ENCODE data around the gene KAT7.
"Not testable (repeated sequence)": the region's sequence is repeated elsewhere in the genome, so short reads cannot be mapped to it uniquely, and the experiment has no call there.

The KAT7 gene

DNA sequence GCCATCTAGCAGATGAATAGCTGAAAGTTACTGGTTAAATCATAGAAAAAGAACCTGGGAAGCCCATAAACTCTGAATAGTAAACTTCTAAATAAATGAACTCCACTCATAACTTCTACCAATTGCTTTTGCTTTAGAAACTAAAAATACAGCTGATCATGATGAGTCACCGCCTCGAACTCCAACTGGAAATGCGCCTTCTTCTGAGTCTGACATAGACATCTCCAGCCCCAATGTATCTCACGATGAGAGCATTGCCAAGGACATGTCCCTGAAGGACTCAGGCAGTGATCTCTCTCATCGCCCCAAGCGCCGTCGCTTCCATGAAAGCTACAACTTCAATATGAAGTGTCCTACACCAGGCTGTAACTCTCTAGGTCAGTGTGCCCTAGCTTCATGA lies 9.7 kb downstream of the KAT7 start:
- DNase-seq (ENCODE audit: extremely low read depth in 1 of 2, low read depth in 1 of 2), result no peak

DNA sequence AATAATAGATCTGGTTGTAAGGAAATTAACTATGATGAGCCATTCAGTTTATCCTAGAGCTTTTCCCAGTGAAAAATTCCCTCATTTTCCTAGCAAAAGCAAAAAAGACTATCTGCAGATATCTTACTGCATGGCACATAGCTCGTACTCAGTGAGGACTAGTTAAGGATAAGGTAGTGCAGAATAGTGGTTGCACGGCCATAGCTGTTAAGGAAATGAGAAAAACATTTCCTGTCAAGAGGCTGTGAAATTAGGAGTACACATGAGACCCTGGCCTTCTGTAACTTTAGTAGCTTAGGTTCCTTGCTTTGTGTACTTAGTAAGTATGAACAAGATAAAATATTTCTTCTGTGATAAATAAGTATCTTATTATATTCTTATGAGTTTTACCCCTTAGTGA lies 10.3 kb downstream of the KAT7 start:
- no peak for DNase-seq (ENCODE audit: extremely low read depth in 1 of 2, low read depth in 1 of 2)

DNA sequence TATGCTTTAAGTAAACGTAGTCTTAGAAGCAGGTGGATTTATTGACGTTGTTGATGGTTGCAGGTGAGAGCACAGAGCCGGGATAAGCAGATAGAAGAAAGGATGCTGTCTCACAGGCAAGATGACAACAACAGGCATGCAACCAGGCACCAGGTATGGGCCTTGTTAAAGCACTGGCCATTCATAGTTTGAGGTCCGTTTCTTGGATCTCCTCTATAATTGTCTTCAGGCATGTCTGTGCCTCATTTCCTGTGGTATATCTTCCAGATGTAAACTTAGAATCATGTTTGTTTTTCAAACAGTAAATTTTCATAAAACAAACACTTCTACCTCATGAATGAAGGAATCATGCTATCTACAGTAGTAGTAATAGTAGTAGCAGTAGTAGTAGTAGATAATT lies 20.6 kb downstream of the KAT7 start:
- DNase-seq (ENCODE audit: extremely low read depth in 1 of 2, low read depth in 1 of 2), result no peak

DNA sequence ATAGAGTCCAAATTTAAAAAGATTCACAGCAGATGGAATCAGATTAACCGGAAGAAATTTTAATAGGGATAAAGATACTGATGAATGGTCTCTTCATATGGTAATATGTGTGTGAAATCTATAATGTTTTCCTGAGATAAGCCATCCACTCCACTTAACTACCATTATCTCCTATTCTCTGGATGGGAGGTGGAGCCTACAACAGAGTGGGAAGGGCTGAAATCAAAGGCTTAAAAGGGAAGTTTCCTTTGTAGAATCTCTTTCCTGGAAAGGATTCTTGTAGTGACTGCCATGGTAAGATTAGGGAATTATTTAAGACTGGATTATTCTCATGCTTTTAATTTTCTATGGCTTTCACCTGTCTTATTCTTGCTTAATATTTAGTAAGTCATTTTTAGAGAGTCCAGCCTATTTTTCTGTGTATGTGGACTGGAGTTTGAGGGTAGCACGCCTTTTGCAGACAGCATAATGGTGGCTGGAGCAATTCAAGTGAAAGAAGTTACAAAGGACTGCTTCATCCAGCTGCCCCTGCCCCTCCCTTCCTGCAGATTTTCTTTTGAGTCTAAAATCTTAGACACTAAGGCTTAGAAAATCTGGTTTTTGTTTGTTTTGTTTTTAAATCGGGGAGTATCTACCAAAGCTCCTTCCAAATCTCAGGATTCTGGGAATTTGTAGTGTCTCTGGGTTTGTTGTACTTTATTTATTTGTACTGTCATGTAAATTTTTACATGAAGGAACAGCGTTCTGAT lies 26.5 kb downstream of the KAT7 start:
- no peak for DNase-seq (ENCODE audit: extremely low read depth in 1 of 2, low read depth in 1 of 2)

DNA sequence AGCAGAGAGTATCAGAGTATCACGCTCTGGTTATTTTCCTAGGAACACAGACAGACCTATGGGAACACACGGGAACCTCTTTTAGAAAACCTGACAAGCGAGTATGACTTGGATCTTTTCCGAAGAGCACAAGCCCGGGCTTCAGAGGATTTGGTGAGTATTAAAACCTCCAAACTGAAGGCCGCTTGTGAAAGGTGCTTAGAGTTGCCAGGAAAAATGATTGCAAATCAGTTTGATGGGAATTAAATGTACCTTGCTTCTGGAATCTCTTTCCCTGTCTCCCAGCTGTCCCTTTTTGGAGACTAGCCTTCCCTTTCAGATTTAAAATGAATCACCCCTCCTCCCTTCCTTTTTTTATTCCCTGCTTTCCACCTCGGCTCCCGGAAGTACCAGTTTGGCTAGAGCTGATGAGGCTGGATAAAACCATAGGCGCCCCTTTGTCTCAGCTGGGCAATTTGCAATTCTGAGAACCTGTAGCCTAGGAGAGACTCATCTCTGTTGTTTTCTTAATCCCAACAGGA lies 27.3 kb downstream of the KAT7 start:
- DNase-seq (ENCODE audit: extremely low read depth in 1 of 2, low read depth in 1 of 2), result no peak

DNA sequence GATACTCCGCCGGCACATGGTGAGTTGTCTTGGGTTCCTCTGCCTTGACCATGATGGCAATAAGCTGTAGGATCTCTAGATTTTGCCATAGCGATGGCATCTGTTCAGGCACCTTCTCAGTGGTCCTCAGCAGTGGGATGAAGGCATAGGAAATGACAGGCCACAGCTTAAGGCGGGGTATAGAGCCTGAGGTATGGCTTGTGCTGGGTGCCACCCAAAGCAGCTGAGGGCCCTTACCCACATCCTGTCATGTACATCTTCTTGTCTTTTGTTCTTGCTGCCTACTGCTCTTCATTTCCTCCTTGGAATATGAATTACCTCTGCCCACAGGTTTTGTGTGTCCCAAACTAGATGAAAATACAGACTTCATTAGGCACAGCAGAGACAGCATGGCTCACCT lies 29.5 kb downstream of the KAT7 start:
- DNase-seq (ENCODE audit: extremely low read depth in 1 of 2, low read depth in 1 of 2), result peak in 1 of 2 donors; percentile 18

DNA sequence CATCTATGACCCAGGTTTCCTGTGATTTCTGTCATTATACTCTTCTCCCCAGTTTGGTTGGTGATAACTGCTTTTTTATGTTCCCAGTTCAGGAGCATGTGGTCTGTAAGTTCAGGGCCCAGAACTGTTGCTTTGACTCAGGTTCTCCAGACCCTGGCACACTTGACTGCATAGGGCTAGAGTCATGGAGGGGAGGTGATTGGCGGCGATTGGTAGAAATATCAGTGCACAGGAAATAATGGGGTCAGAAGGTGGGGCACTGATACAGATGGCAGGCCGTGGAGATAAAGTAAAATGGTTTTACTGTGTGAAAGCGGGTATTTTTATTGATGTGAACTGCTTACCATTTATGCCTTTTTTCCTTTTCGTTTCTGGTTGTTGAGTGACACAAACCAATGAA lies 30.7 kb downstream of the KAT7 start:
- DNase-seq (ENCODE audit: extremely low read depth in 1 of 2, low read depth in 1 of 2), result no peak

DNA sequence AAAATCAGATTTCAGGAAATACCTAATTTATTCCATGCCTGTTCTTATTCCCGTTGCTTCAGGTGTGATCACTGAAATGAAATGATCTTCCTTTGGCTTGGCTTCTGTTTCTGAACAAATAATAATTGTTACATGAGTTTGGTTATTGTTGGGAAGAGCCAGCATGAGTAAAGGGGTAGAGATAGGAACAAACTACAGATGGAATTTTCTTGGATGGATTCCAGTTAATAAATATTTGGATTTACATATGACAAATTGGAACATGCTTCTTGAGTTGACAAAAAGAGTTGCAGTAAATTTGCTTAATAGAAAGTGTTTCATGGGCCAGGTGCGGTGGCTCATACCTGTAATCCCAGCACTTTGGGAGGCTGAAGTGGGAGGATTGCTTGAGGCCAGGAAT lies 31.2 kb downstream of the KAT7 start:
- DNase-seq (ENCODE audit: extremely low read depth in 1 of 2, low read depth in 1 of 2), result no peak

DNA sequence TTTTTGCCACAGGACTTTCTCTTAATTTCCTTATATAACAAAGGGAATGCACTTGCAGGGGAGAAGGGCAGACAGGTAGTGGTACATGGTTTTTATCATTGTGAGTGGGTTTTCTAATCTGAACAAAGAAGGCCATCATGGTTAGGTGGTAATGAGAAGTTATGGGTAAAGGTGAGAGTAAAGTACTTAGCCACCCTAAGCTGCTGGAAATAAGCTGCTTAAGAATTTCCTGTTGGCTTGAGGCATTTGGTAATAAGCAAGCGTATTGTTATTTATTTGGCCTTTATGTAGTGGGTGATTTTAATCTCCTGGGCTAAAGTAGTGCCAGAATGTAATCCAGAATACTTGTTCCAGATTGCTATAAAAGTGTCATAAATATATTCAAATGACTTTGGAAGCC lies 32.3 kb downstream of the KAT7 start:
- no peak for DNase-seq (ENCODE audit: extremely low read depth in 1 of 2, low read depth in 1 of 2)

DNA sequence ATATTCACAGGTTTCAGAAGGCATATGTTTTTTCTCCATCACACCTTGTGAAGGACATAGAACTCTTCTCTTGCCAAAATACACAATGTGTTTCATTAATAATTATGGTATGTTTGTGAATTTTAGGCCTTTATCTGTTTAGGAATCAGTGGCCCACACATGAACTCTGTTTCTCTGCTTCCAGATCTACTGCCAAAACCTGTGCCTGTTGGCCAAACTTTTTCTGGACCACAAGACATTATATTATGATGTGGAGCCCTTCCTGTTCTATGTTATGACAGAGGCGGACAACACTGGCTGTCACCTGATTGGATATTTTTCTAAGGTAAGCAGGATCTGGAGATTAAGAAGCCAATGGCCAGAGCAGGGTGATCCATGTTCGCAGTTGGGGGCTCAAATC lies 33.0 kb downstream of the KAT7 start:
- no peak for DNase-seq (ENCODE audit: extremely low read depth in 1 of 2, low read depth in 1 of 2)

DNA sequence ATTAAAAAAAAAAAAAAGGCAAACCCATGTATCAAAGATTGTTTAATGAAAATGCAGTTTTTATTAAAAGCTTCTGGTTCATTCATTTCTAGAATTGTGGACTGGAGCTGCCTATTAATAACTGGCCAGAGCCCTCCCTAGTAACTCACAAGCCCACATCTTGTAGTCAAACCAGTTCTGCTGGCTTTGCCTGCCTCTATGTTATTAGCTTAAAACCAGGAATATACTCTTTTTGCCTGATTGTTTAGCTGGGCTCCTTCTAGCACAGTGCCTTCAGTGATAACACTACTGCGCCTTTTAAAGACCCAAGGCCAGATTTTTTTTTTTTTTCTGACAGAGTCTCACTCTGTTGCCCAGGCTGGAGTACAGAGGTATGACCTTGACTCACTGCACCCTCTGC lies 33.4 kb downstream of the KAT7 start:
- no peak for DNase-seq (ENCODE audit: extremely low read depth in 1 of 2, low read depth in 1 of 2)

DNA sequence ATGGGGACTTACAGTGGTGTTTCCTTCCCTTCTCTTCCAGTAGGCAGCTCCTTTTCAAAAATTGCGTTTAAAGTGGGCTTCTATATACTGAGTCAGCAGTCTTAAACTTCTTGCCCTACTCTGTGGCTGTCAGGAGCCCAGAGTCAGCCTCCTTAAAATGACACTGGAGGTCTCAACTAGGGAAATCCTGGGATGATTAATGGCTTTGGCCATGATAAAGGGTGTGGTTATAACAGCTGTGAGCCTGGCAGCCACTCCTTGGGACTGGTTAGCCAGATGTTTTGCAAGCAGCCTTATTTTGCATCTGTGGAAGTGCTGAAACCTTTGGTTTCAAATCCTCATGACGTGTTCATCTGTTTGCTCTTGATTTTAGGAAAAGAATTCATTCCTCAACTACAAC lies 34.3 kb downstream of the KAT7 start:
- no peak for DNase-seq (ENCODE audit: extremely low read depth in 1 of 2, low read depth in 1 of 2)

DNA sequence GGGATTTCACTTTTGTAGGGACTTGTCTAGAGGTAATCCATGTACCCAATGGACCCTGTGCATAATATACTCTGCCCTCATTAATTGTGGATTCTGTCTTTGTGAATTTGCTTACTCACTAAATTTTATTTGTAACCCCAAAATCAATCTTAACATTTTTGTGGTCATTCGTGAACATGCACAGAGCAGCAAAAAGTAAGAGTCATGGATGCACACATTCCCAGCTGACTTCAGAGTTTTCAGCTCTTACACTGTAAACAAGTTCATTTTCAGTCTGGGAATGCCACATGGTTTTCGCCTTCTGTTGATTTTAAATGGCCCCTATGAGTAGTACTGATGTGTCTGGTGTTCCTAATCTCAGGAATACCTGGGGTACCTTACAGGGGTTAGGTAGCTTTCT lies 35.1 kb downstream of the KAT7 start:
- DNase-seq (ENCODE audit: extremely low read depth in 1 of 2, low read depth in 1 of 2), result no peak

DNA sequence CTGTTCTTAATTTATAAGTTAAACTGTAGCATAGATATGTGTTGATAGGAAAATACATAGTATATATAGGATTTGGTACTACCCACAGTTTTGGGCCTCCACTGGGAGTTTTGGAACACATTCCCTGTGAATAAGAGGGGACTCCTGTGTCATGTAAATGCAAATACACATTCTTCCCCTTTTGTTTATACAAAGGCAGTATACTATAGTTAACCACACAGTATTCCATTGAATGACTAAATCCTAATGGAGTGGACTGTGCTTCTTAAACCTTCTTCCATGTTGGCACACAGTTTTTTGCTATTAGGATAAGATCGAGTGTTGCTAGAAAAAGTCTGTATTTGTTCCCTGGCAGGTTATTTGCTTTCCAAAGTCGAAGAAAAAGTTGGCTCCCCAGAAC lies 37.2 kb downstream of the KAT7 start:
- no peak for DNase-seq (ENCODE audit: extremely low read depth in 1 of 2, low read depth in 1 of 2)

DNA sequence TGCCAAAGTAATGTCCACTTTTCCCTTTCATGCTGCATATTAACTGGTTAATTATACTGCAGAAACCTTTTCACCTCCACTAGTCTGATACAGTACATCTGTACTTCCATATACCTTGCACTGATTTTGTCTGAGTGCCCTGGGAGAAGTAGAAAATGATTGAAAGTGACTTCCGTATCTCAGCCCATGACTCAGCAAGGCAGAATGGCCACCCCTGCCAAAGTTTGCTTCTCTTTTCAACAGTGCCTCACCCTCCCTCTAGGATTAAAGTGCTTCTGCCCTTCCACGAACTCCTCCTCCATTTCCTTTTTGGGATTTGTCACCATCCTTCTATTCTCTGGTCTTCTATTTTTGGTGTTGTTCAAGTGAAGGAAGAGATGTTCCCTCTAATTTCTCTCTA lies 39.8 kb downstream of the KAT7 start:
- DNase-seq (ENCODE audit: extremely low read depth in 1 of 2, low read depth in 1 of 2), result not testable (repeated sequence)

DNA sequence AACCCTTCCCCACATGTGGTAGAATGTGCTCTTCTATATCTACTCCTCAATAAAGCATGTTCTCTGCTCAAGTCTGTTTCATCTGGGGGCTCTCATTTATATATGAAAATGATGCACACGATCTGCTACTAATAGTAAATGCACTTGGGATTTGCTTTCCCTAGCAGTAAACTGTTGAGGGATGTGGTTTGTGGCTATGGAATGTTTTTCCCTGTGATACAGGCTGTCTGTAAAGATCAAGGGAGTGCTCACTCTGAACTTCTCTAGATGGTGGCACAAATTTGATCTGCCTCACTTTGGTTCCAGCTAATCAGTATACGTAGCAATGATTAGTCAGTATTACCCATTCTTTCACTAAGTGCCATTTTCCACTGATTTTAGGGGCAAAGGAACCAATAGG lies 40.5 kb downstream of the KAT7 start:
- no peak for DNase-seq (ENCODE audit: extremely low read depth in 1 of 2, low read depth in 1 of 2)

DNA sequence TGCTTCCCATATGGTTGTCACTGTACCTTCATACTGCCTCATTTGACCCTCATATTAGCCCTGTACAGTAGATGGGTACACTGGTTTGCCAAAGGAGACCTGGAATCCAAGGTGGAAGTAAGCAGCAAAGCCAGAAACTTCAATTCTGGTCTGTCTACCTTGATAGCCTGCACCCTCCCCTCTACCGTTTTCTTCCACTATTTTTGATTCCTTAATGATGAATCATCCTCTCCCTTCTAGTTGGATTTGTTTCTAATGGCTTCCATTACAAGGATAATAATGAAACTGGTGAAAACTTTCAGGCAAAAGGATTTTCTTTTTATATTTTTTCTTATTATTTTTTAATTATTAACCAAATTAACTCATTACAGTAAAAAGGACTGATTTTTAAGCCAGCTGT lies 42.1 kb downstream of the KAT7 start:
- no peak for DNase-seq (ENCODE audit: extremely low read depth in 1 of 2, low read depth in 1 of 2)

DNA sequence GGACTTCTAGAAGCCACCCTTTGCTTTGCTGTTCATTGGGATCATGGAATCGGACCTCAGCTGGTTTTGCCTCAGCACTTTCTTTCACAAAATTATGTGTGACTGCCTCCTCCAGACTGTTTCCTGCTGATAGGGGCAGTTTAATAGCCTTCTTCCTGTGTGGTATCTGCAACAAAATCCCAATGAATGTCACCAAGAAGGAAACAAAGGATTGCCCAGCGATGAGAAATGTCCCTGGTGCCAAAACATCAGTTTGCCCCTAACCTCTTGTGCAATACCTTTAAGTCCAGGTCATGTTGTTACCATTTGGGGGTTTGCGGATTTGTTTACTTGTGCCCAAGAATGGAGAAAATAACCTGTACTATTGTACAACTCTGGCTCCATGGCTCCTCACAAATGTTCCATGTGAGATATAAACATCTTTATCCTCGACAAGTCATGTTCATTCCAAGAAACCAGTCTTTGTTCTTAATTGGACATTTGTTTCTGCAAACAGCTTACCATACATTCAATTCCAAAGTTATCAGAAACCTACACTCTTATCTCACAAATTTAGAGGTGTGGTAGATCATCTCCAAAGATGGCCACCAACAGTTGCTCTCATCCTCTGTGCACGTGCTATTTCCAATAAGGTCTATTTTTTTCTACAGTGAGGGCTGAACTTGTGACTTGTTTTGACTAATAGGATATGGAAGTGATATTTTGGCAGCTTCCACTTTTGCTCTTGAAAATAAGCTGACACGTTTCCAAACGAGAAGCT lies 44.5 kb downstream of the KAT7 start:
- DNase-seq (ENCODE audit: extremely low read depth in 1 of 2, low read depth in 1 of 2), result no peak

DNA sequence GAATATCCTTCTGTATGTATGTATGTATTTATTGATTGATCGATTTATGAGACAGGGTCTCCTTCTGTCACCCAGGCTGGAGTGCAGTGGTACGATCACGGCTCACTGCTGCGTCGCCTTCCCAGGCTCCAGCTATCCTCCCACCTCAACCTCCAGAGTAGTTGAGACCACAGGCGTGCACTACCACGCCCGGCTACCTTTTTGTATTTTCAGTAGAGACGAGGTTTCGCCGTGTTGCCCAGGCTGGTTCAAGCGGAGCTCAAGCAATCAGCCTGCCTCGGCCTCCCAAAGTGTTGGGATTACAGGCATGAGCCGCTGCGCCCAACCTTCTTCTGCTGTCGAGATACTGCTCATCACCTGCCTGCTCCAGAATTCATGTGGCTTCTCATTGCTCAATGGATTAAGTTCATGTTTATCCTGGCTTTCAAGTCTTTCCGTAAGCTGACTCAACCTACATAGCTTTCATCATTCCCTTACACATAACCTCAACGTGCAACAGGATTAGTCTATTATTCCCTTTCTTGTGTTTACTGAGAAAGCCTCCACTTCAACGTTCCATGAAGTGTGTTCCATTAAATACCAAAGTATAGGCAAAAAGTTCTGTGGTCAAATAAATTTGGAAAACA lies 45.8 kb downstream of the KAT7 start:
- no peak for DNase-seq (ENCODE audit: extremely low read depth in 1 of 2, low read depth in 1 of 2)

DNA sequence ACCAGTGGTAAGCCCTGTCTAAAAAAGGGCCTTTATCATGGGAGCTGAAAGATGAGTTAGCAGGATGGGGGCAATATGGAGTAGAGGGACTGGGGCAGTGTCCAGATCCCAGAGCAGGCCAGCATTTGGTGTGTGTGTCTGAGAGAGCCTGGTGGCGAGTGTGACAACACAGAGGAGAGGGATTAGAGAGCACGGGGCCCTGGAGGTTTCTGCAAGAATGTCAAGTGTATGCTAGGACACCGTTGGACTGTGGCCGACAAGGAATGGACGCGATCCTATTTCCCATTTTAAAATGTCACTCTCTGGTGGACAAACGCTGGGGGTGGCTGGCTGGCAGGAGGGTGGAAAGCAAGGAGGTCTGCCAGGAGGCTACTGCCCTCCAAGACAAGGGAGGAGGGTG lies 47.0 kb downstream of the KAT7 start:
- no peak for DNase-seq (ENCODE audit: extremely low read depth in 1 of 2, low read depth in 1 of 2)

DNA sequence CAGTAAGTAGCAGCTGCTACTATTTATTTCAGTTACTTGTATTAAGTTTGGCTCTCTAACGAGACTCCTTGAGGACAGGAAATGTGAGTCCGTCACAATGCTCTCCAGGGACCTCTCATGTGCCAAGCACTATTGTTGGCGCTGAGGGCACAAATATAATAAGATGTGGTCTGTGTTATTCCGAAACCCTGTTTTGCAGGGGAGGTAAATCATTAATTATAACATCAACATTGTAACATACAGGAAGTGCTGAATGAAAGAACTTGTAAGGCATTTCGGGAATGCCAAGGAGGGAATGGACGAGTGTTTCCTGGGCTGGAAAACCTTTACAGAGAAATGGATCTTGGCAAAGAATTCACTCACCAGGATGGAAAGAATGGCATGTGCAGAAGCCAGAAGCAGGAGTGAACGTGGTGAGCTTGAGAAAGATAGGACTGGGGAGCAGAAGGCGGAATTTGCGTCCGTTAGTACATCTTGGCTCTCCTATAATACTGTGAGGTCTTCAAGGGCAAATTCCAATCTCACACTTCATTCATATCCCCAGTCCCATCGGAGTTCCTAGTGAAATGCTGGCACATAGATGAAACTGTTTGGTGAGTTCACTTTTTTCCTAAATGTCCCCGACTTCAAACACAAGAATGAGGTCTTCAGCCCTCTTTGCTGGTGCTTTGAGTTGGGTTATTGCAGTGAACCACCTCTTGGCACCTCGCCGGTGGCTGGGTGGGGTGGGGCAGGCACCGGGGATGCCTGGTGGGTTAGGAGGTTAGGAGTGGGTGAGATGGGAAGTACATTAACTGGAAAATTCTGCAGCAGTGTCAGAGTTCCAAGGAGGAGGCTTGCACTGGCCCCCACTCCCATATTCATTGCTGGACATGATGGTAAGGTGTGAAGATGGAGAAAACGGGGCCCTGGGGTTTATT lies 47.9 kb downstream of the KAT7 start:
- no peak for DNase-seq (ENCODE audit: extremely low read depth in 1 of 2, low read depth in 1 of 2)
